Measurements from ENCODE around the gene PDXDC1. TPM values are rescaled to one million over a fixed set of nuclear protein-coding genes. Genes with fewer than 3 reads are reported as not detected.

Gene PDXDC1
- total RNA-seq, 4 donors from 2014 or later = 62.1 to 85.2 (median 76.1) TPM

DNA sequence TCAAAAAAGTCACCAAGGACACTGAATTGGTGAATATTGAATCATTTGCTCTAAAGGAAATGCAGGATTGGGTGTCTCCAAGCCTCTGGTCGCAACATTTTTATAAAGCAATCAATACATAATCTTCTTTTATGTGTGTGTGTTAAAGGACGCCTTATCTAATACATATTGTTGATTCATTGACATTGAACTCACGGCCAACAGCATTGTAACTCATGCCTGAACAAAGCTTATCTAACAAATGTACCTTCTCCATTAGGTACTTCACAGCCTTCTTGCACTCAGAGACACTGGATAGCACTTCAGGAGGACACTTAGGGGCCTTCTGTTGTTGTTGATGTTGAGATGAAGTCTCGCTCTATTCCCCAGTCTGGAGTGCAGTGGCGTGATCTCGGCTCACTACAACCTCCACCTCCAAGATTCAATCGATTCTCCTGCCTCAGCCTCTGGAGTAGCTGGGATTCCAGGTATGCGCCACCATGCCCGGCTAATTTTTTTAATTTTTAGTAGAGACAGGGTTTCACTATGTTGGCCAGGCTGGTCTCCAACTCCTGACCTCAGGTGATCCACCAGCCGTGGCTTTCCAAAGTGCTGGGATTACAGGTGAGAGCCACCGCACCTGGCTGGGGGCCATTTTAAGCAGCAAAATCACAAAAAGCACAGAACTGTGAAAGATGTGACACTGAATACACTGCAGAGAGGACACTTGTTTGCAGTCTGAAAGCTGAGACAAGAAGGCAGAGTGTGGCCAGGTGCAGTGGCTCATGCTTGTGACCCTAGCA, 13.2 kb upstream of the PDXDC1 start:
- TF ChIP-seq, protein P1, sequence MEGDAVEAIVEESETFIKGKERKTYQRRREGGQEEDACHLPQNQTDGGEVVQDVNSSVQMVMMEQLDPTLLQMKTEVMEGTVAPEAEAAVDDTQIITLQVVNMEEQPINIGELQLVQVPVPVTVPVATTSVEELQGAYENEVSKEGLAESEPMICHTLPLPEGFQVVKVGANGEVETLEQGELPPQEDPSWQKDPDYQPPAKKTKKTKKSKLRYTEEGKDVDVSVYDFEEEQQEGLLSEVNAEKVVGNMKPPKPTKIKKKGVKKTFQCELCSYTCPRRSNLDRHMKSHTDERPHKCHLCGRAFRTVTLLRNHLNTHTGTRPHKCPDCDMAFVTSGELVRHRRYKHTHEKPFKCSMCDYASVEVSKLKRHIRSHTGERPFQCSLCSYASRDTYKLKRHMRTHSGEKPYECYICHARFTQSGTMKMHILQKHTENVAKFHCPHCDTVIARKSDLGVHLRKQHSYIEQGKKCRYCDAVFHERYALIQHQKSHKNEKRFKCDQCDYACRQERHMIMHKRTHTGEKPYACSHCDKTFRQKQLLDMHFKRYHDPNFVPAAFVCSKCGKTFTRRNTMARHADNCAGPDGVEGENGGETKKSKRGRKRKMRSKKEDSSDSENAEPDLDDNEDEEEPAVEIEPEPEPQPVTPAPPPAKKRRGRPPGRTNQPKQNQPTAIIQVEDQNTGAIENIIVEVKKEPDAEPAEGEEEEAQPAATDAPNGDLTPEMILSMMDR (IDR thresholded peaks at IDR 0.05; ENCODE audit: low read depth) = no peak

DNA sequence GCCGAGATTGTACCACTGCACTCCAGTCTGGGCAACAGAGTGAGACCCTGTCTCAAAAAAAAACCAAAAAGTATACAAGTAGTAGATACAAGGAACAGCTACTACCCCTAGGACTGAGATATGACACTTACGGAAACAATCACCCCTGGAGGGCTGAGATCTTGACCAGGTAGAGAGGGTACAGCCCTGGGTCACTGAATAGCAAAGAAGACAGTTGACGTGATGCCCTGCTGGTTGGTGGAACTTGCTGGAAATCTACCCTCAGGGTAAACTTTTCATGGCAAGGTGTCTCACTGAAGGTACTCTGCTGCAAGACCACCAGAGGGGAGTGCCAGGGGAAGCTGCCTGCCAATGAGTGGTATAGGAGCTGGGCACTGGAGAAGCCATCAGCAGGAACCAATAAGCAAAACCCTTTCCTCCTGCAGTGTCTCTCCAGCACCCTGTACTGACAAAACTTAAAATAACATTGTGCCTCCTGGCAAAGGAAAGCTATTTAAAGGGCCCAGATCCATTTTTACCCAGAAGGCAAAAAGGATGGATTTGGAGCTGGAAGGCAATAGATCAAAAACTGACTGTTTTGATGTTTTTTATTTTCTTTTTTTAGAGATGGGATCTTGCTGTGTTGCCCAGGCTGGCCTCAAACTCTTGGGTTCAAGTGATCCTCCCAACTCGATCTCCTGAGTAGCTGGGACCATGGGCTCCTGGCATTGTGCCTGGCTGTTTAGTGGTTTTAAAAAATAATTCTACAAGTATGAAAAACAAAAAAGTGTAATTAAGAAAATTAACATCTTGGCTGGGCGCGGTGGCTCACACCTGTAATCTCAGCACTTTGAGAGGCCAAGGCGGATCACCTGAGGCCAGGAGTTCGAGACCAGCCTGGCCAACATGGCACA, 11.3 kb upstream of the PDXDC1 start:
- TF ChIP-seq, protein P1 (IDR thresholded peaks at IDR 0.05; ENCODE audit: low read depth) = no peak

DNA sequence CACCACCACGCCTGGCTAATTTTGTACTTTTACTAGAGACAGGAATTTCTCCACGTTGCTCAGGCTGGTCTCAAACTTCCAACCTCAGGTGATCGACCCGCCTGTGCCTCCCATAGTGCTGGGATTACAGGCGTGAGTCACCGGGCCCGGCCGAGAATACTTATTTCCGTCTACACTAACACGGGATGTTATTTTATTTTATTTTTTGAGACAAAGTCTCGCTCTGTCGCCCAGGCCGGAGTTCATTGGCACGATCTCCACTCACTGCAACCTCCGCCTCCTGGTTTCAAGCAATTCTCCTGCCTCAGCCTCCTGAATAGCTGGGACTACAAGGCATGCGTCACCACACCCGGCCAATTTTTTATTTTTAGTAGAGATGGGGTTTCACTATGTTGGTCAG, 9.5 kb upstream of the PDXDC1 start:
- TF ChIP-seq, protein P1 (IDR thresholded peaks at IDR 0.05; ENCODE audit: low read depth) = no peak

DNA sequence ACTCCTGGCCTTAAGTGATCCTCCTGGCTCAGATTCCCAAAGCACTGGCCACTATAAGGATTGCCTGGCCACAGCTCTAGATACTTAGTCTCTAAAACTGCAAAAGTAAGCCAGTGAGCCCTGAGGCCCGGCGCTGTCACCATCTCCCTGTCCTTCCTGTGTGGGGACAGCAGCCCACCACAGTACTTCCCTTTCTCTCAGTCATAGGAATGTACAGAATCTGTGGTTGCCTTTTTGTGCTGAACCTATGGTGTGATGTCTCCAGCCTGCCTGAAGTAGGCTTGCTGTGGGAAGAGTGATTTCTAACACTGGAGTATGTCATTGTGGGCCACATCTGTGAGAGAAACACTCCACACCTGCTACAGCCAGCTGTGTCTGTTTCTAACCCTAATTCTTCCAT, 56.4 kb downstream of the PDXDC1 start:
- TF ChIP-seq, protein P1 (IDR thresholded peaks at IDR 0.05; ENCODE audit: low read depth) = no peak

DNA sequence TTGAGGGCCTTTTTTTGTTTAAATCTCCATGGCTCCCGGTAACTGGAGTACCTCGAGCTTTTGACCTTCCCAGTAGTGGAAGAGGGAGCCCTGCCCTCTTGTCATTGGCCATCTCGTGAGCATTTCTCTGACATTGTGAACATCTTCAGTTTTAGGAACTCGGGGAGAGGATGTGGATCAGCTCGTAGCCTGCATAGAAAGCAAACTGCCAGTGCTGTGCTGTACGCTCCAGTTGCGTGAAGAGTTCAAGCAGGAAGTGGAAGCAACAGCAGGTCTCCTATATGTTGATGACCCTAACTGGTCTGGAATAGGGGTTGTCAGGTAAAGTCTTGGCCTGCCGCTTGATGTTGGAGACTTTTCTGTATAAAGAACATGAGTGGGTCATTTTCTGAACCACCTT, 56.8 kb downstream of the PDXDC1 start:
- TF ChIP-seq, protein P1 (IDR thresholded peaks at IDR 0.05; ENCODE audit: low read depth) = no peak

DNA sequence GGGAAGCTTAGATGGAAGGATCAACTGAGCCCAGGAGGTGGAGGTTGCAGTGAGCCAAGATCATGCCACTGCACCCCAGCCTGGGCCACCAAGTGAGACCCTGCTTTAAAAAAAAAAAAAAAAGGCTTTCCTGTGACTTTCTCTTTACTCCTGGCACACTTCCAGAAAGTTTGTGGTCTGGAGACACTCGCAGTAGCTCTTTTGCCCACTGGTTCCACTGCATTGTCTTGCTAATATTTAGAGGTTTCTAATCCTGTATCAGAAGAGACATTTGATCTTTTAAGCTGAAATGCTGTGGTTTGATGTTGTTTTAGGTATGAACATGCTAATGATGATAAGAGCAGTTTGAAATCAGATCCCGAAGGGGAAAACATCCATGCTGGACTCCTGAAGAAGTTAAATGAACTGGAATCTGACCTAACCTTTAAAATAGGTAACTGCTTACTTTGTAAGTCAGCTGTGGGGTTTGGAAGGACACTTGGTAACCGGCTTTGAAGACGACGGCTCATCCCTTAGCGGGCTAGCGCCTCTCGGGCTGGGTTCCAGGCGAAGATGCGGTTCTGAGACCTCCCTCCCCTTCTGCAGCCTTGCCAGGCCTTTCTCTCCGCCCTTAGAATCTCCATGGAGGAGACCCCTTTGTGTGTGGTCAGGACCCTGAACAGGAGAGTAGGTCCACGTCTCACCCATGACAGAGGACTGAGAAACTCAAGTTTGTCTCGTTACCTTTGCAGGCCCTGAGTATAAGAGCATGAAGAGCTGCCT, 57.9 kb downstream of the PDXDC1 start:
- TF ChIP-seq, protein P1 (IDR thresholded peaks at IDR 0.05; ENCODE audit: low read depth) = no peak

Measured in subcutaneous adipose tissue (tissue), 4 donors.